HG03469 (cell line): Measurements from ENCODE around the gene PITHD1.
A peak's percentile ranks its signal among the peaks of the same experiment; 100 is the strongest.
"Not testable (repeated sequence)": the region's sequence is repeated elsewhere in the genome, so short reads cannot be mapped to it uniquely, and the experiment has no call there.

ENCODE experiments used
- ATAC-seq: cut with Tn5 transposase; IDR thresholded peaks from one replicate; pipeline ENCODE4 v1.9.1; 2021; ENCODE audit warnings: mild to moderate bottlenecking, moderate library complexity, moderate number of reproducible peaks; ENCODE audit not compliant: unreplicated experiment

Gene PITHD1, protein sequence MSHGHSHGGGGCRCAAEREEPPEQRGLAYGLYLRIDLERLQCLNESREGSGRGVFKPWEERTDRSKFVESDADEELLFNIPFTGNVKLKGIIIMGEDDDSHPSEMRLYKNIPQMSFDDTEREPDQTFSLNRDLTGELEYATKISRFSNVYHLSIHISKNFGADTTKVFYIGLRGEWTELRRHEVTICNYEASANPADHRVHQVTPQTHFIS

DNA sequence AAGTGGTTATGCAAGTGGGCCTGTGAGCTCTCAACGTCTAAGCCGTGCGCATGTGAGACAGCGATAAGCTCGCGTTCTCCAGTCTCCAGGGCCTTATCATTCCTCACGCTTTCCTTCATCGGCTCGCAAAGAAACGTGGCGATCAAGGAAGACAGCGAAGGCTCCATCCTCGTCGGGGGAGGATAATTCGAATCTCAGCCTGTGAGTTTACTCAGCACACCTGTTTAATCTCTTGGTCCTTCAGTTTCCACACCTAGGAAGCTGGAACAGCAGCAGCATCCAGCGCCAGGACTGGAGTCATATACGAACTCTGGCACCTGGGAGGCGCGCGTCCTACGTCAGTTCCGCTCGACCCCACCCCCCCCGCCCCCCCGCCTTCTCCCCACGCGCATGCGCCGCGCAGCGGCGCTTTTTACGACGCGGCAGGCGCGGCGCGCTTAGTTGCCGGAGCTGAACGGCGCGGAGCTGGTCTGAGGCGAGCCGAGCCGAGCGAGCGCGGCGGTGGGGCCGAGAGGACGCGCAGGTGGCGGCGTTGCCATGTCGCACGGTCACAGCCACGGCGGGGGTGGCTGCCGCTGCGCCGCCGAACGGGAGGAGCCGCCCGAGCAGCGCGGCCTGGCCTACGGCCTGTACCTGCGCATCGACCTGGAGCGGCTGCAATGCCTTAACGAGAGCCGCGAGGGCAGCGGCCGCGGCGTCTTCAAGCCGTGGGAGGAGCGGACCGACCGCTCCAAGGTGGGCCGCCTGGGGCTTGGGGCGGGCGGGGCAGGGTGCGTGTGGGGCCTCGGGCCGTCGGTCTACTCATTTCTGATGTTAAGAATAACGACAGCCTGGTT, at the start of gene PITHD1:
TSS of gene PITHD1 (plus strand) at position 440 of the 836 bp plus-strand sequence. CDS start at position 538, 98 bp downstream.
- no peak for ATAC-seq

- ATAC-seq: no peak
These were observed 45.6 kb upstream of the PITHD1 start for GRCh38 chr1:23732363-23733224.

DNA sequence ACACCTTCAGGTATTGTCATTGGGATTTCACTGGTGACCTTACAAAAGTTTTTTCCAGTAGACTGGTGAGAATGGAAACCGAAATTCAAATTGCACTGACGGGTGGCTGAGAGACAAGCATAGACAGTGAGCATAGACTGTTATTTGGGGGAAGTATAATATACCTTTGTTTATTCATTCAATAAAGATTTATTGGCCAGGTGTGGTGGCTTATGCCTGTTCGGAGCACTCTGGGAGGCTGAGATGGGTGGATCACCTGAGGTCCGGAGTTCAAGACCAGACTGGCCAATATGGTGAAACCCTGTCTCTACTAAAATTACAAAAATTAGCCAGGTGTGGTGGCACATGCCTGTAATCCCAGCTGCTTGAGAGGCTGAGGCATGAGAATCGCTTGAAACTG, 44.9 kb upstream of the PITHD1 start:
- ATAC-seq: not testable (repeated sequence)

GRCh38 chr1:23736437-23737134, 41.6 kb upstream of the PITHD1 start:
- ATAC-seq: no peak

GRCh38 chr1:23741609-23742008, 36.6 kb upstream of the PITHD1 start:
- no peak for ATAC-seq

GRCh38 chr1:23742670-23743286, 35.4 kb upstream of the PITHD1 start:
- peak; percentile 13 for ATAC-seq

GRCh38 chr1:23743287-23744152, 34.7 kb upstream of the PITHD1 start, which contains the start of gene ELOA:
Gene ELOA (plus strand): TSS chr1:23743471. CDS start chr1:23743504, 33 bp downstream.
- peak; percentile 60 for ATAC-seq

GRCh38 chr1:23745515-23745914, 32.7 kb upstream of the PITHD1 start:
- no peak for ATAC-seq

DNA sequence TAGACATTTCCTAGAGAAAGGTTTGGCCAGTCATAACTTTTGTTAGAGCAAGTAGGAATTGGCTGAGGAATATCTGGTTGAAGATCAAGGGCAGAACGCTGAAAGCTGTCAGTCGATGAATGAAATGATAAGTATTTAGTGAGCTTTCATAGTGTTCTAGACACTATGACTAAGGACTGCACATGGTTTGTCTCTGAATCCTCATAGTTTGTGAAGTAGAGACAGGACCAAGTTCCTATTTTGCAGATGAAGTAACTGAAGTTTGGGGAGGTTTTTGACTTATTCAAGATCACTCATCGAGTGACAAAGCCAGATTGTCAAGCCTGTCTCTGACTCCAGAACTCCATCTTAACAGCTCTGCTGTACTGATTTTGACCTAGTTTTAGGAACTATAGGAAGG, 30.2 kb upstream of the PITHD1 start:
- ATAC-seq: no peak

GRCh38 chr1:23751050-23751814, 27.0 kb upstream of the PITHD1 start:
- no peak for ATAC-seq

DNA sequence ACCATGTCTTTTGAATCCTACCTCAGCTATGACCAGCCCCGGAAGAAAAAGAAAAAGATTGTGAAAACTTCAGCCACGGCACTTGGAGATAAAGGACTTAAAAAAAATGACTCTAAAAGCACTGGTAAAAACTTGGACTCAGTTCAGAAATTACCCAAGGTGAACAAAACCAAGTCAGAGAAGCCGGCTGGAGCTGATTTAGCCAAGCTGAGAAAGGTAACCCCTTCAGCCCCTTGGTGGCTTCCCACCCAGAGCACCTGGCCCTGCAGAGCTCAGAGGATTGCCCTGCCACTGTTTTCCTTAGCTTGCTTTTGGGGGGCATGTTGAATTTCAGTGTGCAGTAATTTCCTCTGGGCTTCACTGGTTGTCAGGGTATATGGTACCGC, 26.4 kb upstream of the PITHD1 start:
- no peak for ATAC-seq

- no peak for ATAC-seq
These were observed 25.3 kb upstream of the PITHD1 start for GRCh38 chr1:23752909-23753308.

DNA sequence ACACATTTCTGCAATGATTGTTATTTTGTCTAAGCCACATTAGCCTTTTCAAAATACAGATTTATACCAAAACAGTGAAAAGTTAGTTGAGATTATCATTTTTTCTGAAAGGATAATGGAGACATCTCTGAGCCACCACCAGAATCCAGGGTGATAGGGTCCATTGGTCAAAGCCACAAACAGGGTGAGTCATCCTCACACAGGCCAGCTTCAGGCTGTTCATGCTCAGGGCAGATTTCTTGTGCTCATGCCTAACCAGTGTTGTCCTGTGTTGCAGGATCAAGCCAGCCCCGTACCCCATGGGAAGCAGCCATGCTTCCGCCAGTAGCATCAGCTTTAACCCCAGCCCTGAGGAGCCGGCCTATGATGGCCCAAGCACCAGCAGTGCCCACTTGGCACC, 21.5 kb upstream of the PITHD1 start:
- no peak for ATAC-seq

DNA sequence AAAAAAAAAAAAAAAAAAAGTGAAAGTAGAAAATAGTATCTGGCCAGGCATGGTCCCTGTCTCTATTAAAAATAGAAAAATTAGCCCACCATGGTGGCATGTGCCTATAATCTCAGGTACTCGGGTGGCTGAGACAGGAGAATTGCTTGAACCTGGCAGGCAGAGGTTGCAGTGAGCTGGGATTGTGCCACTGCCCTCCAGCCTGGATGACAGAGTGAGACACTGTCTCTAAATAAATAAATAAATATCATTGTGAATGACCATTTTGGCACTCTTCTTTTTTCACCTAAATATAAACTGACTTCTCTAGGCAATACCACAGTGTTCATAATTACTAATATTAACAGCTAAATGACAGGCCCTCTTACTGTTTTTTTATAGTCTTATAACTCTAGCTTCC, 20.4 kb upstream of the PITHD1 start:
- ATAC-seq: no peak

DNA sequence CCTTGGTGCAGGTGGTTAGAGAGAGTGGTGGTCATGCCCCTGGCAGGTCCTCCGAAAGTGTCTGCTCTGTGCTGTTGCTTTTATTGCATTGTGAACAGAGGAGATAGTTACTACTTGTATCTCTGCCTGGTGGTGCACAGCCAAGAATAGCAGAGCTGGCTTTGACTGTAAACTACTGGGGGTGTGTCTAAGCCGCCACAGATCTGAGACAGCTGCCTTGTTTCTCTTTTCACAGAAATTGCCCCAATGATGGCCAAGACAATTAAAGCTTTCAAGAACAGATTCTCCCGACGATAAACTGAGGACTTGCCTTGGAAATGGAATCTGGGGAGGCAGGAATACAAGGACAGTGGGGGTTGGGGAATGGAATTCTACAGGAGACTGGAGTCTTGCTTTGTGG, 18.9 kb upstream of the PITHD1 start:
- ATAC-seq: no peak

GRCh38 chr1:23763041-23763577, 15.1 kb upstream of the PITHD1 start:
- no peak for ATAC-seq

DNA sequence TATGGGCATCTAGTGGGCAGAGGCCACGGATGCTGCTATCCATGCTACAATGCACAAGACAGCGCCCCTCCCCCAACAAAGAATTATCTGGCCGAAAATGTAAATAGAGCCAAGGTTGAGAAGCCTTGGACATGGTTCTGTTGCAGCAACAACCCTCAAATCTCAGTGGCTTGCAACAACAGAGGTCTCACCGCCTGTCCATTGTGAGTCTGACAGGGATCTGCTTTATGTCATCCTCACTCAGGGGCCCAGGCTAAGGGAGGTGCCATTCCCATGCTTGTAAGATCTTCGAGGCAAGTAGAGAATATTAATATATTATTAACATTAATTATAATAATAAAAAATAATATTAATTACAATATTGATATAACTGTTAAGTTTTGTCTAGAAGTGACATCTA, 9.5 kb upstream of the PITHD1 start:
- no peak for ATAC-seq
